Esophagus squamous epithelium (tissue), 4 donors: Measurements from ENCODE around the gene RNF149.

Source experiments
- POLR2A ChIP-seq, 4 donors: fragments of 450-650 bp; IDR thresholded peaks; one replicate each; pipeline ENCODE4 v1.6.1; 2017; ENCODE audit warnings: antibody characterized with exemption in 4 of 4, mild to moderate bottlenecking in 4 of 4, moderate library complexity in 3 of 4
- TF ChIP-seq, protein P1 (sequence below), 6 experiments: fragments of 450-650 bp in 4 of 6; fragments of 200-600 bp in 2 of 6; sonication (generic) in 2 of 6; IDR thresholded peaks; one replicate each; pipeline ENCODE4 v1.5.1; 2016 to 2019; ENCODE audit warnings: antibody characterized with exemption in 6 of 6, mild to moderate bottlenecking in 4 of 6, moderate library complexity in 4 of 6

DNA sequence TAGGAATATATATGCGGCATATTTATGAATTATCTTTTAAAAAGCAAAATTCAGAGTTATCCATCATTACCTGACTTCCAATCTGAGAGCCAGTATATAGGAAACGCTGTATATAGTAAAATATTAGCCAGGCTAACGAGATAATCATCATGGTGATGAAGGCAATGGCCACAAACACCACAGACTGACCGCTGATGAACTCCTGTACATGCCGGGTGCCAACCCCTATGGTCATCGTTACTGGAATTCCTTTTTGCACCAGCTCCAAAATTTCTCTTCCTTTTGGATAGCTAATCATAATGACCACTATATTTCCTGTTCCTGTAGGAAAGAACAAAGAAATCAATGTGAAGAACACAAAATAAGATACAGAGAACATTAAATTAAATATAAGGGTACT, 13.6 kb downstream of the RNF149 start:
- TF ChIP-seq, protein P1, sequence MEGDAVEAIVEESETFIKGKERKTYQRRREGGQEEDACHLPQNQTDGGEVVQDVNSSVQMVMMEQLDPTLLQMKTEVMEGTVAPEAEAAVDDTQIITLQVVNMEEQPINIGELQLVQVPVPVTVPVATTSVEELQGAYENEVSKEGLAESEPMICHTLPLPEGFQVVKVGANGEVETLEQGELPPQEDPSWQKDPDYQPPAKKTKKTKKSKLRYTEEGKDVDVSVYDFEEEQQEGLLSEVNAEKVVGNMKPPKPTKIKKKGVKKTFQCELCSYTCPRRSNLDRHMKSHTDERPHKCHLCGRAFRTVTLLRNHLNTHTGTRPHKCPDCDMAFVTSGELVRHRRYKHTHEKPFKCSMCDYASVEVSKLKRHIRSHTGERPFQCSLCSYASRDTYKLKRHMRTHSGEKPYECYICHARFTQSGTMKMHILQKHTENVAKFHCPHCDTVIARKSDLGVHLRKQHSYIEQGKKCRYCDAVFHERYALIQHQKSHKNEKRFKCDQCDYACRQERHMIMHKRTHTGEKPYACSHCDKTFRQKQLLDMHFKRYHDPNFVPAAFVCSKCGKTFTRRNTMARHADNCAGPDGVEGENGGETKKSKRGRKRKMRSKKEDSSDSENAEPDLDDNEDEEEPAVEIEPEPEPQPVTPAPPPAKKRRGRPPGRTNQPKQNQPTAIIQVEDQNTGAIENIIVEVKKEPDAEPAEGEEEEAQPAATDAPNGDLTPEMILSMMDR (IDR thresholded peaks at IDR 0.05), result no peak
- no peak for TF ChIP-seq POLR2A (IDR thresholded peaks at IDR 0.05)
